Activated gamma-delta T cell treated with anti-CD3 and anti-CD28 coated beads, Interleukin-2, amount 50 U/mL, for 16 hours (primary cell): ENCODE measurements around the gene CCR2.
A peak's percentile ranks its signal among the peaks of the same experiment; 100 is the strongest.

ENCODE experiments used
- DNase-seq: peaks from one replicate; pipeline ENCODE4 v3.0.0-alpha.2; 2020; ENCODE audit warnings: low read depth

The CCR2 gene

GRCh38 chr3:46354984-46355383 lies 1.1 kb downstream of the CCR2 start:
- no peak for DNase-seq

GRCh38 chr3:46356276-46356675 lies 2.4 kb downstream of the CCR2 start:
- DNase-seq, result no peak

- no peak for DNase-seq
Observed at GRCh38 chr3:46356909-46357308, 3.0 kb downstream of the CCR2 start.

GRCh38 chr3:46358466-46358865 lies 4.6 kb downstream of the CCR2 start:
- DNase-seq, result no peak

GRCh38 chr3:46359733-46360493 lies 6.0 kb downstream of the CCR2 start:
- no peak for DNase-seq

- DNase-seq, result no peak
Observed at GRCh38 chr3:46360907-46361306, 7.0 kb downstream of the CCR2 start.

- no peak for DNase-seq
Observed at GRCh38 chr3:46361408-46362283, 7.7 kb downstream of the CCR2 start.

- DNase-seq, result no peak
Observed at GRCh38 chr3:46365041-46365440, 11.1 kb downstream of the CCR2 start.

- DNase-seq, result no peak
Observed at GRCh38 chr3:46365737-46366524, 12.0 kb downstream of the CCR2 start.

- no peak for DNase-seq
Observed at GRCh38 chr3:46367811-46368210, 13.9 kb downstream of the CCR2 start.

GRCh38 chr3:46368569-46368968 lies 14.7 kb downstream of the CCR2 start:
- peak; percentile 33 for DNase-seq

GRCh38 chr3:46369151-46369550 lies 15.2 kb downstream of the CCR2 start:
- no peak for DNase-seq

- DNase-seq, result no peak
Observed at GRCh38 chr3:46369675-46370132, 15.8 kb downstream of the CCR2 start.

- DNase-seq, result no peak
Observed at GRCh38 chr3:46370839-46371518, 17.1 kb downstream of the CCR2 start, which contains the start of gene CCR5. TSS of gene CCR5 (plus strand) at chr3:46370946. CDS start at chr3:46372903, 1,957 bp downstream.

GRCh38 chr3:46371519-46372340 lies 17.8 kb downstream of the CCR2 start:
- DNase-seq, result no peak

- DNase-seq, result no peak
Observed at GRCh38 chr3:46372492-46373359, 18.8 kb downstream of the CCR2 start.

- no peak for DNase-seq
Observed at GRCh38 chr3:46374755-46375154, 20.8 kb downstream of the CCR2 start.

- DNase-seq, result no peak
Observed at GRCh38 chr3:46375218-46375617, 21.3 kb downstream of the CCR2 start.

- DNase-seq, result no peak
Observed at GRCh38 chr3:46375814-46376213, 21.9 kb downstream of the CCR2 start.
